Renal pelvis (tissue), 4 donors: ENCODE results near the gene PLCB1. TPM values are rescaled to one million over a fixed set of nuclear protein-coding genes. Genes with fewer than 3 reads are reported as not detected.

ENCODE experiments used
- DNase-seq: peaks from one replicate; pipeline ENCODE4 v3.0.0-alpha.2; 2013
- polyA plus RNA-seq, 3 donors: library from polyadenylated mRNA; unstranded; fragments of 120-200 nt; gene quantifications; one replicate each; pipeline ENCODE4 v1.2.1, GENCODE V29; 2013; ENCODE audit not compliant: insufficient read length in 3 of 3

Gene PLCB1
- polyA plus RNA-seq, 3 donors, result 35.7 to 37.7 (median 36.9) TPM

DNA sequence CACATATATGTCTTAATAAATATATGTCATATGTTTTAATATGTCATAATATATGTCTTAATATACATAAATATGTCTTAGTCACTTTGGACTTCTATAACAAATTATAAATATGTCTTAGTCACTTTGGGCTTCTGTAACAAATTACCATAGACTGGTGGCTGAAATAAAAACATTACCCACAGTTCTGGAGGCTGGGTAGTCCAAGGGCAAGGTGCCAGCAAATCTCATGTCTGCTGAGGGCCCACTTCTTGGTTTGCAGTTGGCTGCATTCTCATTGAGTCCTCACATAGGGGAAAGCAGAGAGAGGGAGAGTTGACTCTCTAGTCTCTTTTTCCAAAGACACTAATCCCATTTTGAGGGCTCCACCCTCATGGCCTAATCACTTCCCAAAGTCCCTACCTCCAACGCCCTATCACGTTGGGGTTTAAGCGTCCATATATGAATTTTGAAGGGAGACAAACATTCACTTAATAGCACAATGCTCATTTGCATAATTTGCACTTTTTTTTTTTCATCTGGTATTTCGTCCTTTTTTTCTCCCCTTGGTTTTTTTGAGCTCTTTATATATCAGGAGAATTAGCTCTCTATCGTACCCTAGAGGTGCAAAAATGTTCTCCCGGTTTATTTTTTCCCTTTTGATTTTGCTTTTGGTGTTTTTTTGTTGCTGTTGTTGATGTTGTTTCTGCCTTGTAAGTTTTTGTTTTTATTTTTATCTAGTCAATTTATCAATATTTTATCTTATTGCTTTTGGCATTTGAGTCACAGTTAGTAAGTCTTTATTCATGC is 266.4 kb downstream of the PLCB1 start:
- no peak for DNase-seq

DNA sequence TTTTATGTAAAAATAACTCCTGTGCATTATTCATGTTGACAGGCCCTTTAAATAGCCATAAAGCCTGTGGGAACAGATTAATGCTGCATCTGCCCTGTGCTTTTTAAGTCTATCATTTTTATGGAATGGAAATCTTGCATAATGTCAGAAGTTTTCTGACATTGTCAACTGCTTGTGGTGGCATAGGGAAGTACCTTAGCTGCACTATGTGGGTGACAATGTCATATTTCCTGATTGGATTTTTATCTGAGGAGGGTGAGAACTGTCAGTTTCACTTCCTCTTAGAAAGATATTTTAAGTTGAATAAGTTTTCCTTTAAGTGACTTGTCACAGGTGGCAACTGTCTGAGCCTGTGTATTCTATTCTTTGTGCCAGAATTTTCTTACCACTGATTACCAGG is 267.9 kb downstream of the PLCB1 start:
- no peak for DNase-seq

DNA sequence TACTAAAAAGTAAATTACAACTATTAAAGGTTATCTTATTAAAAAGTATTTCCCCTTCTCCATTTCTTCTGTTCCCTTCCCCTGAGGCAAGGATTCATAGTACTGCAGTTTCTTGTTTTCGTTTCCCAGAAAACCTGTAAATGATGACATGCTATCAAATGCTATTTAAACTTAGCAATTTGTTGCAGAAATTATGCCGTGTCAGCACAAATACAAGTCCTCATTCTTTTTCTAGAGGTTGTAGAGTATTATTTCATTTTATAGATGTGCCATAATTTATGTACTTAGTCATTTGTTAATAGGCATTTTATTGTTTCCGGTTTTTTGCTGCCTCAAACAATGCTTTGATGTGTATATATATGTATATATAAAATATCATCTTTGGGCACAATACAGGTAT is 268.4 kb downstream of the PLCB1 start:
- no peak for DNase-seq

DNA sequence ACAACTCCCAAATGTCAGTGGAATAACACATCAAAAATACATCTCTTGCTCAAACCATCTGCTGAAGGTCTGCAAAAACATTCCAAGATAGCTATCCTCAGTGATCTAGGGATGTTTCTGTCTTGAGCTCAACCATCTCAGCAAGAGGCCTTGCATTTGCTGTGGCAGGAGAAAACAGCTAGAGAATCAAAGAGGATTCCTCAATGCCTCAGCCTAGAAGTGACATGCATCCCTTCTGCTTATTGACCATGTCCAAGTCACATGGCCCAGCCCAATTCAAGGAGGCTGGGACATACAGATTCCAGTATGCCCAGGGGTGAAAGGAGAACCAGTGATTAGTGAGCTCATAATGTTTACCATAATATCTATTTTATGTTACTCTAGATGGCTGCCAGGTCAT is 269.5 kb downstream of the PLCB1 start:
- no peak for DNase-seq

DNA sequence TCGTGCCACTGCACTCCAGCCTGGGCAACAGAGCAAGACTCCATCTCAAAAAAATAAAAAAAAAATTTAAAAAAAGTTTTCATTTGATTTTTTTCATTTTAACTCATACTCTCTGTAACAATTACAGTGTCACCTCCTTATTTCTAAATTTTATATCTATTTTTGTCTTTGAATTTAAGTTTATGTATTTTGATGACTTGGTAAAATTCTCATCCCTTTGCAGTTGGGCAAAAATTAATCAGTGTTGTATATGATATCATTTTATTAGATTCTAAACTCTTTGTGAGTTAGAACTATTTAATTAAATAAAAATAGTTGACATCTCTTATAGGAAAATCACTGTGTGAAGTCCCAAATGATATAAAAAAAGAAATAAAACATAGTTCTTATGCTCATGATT is 270.7 kb downstream of the PLCB1 start:
- DNase-seq, result no peak

DNA sequence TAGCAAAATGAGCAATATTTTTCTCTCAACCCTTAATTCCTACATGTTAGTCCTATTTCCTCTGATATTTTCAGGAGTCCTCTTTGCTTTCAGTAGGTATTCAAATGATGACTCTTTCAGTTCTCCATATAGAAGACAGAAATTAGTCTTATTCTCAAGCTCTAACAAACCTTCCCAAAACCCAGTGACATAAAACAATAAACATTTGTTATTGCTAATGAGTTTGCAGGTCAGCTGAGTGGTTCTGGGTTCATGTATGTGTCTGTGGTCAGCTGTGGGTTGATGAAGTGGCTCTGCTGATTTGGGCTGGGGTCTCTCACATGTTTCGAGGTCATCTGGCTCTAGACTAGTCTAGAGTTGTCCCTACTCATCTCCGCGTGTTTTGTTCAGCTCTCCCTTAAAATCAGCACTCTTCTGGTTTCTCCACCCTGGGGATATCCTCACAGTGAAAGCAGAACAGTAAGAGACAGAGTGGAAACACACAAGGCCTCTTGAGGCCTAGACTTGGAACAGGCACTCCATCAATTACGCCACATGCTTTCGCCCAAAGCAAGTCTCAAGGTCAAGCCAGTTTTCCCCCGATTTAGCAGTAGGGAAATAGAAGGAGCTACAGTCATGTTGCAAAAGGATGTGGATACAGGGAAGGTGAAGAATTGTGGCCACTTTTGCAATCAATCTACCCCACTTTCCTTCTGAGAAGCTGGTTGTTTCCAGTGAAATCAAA is 273.0 kb downstream of the PLCB1 start:
- no peak for DNase-seq

DNA sequence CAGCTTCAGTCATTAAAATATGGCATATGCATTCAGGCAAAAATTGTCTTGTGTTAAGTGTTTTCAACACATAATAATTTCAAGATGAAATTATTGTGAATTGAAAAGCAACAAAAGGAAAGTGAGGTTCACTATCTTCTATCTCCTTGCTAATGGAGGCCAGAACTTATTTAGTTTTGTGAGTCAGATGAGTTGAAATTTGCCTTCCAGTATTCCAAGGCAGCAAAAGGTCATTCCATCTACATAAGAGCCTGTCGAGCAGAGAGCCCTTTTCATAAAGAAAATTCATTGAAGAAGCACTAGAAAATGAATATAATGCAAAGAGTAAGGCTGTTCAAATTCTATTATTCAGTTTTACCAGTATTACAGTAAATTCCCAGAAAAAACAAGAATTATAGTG is 274.3 kb downstream of the PLCB1 start:
- no peak for DNase-seq

DNA sequence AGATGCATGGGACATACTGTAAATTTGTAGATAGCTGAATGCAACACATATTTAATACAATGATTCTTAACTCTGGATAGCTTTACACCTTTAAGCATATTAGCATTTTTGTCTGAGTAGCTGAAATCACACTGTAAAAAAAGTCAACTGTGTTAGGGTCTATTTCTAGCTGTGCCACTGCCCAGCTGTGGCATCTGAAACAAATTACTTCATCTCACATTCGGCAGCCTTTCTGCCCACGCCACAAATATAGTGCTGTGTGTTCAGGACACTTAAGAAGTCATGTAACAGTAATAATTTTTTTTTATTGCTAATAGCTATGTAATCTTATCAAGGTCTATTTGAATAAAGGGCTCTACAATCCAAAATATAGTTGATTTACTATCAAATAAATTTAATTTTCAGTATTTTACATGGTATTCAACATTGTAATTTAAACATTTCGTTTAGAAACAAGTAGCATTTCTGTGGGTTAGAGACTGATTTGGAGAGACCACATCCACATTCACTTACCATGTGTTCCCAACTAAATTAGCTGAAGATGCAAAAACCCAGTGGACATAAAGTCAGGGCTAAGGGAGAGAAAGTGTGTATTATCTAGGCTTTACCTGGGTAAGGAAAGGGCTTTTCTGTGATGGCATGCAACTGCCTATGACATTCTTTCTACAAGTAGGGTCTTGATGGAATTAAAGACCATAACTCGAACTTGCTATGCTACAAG is 276.7 kb downstream of the PLCB1 start:
- DNase-seq, result no peak

DNA sequence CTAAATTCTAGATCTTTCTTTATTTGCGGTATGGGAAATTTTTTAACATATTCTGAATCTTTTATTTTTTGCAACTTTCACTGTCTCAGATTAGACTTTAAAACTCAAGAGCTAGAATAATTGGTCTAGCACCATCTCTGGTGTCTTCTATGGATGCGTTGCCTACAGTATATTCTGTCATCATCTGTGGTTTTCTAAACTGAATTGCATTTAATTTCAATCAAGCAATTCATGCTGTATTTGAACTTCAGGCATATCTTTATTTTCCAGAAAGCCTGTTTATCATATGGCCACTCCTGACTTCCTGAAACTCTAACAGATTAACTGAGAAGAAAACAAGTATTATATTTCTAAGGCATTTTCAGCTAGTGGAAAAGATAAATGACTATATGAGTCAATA is 281.6 kb downstream of the PLCB1 start:
- no peak for DNase-seq

DNA sequence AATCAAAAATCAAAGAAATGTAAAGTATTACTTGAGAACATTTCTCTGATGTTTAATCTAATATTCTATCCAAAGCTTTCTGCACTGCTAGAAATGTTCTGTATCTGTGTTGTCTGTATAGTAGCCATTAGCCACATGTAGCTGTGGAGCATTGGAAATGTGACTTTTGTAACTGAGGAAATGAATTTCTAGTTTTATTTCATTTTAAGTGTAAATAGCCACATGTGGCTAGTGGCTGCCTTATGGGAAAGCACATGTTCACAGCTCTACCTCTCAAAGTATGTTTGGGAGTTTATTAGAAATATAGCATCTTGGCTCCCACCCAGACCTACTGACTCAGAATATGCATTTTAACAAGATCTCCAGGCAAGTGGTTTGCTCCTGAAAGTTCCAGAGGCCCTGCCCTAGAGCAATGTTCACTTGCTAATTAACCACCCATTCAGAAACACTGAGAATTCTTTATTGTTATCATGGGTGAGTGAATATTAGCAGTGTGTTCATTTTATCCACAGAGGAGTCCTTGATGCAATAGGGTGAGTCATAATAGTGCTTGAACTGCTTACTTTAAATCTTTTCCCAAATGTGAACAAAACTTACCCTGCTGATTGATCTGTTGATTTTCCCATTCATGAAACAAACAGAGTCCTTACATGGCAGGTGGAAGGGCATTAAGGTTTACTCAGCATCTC is 282.7 kb downstream of the PLCB1 start:
- no peak for DNase-seq

DNA sequence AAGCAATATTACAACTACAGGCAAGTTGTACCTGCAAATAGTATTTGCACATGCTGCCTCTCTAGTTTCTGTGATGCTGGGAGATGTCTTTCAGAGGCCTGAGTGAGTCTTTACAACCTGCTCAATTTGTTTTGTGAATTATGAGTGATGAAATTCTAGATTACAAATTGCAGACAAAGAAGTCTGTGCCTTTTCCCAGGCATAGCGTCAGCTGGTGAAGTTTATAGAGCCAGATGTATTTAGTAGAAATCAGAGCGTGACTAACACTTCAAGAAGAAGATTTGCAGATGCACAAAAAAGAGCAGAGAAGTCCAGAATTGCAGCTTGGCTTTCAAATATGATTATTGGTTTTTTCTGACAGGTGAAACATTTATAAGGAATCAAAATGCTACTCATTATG is 289.9 kb downstream of the PLCB1 start:
- DNase-seq, result no peak

DNA sequence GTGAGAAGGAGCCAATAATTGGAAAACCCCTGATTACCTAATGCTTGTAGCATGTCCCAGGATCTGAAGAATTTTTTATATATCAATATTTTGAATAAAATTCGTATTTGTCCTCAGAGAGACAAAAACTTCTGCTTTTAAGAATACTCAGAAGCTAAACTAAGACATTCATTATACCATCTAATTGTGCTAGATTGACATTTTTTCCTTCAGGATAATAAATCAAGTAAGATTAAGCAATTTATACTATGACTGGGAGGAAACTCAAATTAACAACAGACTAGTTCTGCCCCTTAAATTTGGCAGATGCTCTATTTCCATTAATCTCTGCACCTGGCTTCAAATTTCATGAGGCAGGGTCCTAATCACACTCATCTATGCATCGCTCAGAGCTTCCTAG is 291.4 kb downstream of the PLCB1 start:
- DNase-seq, result no peak

DNA sequence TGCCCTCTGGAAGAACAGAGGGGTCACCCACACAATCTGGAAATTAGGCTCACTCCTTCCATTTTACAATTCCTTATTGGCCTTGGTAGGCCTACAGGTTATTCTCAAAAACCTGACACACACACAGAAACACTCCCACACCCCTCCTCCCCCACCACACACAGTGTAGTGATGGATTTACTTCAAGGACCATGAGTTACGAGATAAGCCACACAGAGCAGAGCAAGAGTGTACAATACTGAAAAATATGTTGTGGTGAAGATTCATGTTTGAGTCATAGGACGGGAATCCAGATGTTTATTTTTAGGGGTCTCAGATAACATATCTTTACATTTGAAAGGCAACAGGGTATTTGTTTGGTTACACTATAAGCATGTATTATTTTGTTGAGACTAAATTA is 291.9 kb downstream of the PLCB1 start:
- no peak for DNase-seq

DNA sequence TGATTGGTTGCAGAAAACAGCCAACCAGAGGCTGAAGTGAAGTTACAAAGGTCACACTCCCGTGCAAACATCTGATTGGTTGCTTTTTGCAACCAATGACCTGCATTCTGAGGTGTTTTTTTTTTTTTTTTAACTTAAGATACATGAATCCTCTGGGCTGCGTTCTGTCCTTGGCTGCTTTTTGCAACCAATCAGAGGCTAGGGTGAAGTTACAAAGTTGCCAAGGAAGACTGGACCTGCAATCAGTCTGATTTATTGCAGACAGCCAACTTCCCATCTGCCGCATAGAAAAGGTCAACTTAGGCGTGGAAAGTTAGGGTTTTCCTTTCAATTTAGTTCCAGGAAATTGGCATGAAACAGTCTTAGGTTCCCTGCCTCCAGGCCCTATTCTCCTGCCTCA is 292.9 kb downstream of the PLCB1 start:
- no peak for DNase-seq

DNA sequence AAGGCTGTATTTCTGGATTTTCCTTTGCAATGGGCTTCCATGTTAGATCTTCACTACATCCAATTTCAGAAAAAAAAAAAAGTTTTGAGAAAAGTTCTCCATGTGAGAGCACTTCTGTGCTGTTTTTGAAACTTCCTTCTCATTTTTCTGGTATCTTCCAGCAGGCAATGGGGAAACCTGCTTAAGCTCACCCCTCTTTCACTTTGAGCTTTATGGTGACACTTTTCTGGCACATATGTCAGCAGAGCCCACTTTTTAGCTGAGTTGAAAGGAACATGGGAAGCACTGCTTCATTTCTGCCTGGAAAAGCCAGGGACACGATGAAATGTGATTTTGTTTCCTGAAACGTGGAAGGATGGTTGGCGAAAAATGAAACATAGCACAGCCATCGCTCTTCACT is 293.7 kb downstream of the PLCB1 start:
- no peak for DNase-seq

DNA sequence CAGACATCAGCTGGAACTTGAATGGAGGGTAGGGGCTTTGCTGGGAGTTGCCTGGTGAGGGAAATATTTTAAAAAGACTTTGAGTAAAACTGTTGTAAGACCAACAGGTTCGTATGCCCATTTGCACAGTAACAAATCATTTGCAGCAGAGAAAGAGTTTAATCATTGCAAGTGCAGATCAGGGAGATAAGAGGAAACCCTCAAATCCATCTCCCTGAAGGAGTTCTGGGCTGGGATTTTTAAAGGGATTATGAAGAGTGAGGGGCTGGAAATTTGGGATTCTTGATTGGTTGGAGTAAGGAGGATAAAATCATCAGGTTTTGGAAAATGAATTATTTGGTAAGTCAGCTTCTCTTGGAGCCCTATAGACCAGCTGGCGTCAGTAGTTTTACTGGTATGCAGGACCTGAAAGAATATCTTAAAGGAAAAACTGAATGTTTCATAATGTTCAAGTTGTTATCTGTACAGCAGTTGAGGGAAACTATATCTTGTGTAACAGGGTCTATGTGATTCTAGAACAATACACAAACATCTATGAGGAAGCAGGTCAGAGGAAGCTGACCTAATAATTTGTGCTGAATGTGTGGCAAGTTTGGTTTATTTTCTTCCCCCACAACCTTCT is 295.5 kb downstream of the PLCB1 start:
- no peak for DNase-seq

DNA sequence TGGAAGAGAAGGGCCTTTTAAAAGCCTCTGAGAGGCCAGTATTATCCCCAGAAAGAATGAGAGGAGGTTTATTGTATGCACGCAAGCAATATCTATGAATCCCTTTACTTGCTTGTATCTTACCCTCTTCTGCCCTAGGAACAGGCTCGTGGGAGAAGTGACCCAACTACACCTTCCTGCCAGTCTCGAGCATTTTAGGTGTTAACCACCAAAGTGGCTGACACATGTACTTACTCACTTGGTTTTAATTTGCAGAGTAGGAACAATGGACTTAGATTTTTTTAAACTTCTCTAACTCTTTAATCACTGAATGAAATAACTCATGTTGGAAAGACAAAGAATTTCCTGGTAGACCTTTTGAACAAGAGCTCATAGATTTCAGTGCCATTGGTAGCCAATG is 296.9 kb downstream of the PLCB1 start:
- no peak for DNase-seq

DNA sequence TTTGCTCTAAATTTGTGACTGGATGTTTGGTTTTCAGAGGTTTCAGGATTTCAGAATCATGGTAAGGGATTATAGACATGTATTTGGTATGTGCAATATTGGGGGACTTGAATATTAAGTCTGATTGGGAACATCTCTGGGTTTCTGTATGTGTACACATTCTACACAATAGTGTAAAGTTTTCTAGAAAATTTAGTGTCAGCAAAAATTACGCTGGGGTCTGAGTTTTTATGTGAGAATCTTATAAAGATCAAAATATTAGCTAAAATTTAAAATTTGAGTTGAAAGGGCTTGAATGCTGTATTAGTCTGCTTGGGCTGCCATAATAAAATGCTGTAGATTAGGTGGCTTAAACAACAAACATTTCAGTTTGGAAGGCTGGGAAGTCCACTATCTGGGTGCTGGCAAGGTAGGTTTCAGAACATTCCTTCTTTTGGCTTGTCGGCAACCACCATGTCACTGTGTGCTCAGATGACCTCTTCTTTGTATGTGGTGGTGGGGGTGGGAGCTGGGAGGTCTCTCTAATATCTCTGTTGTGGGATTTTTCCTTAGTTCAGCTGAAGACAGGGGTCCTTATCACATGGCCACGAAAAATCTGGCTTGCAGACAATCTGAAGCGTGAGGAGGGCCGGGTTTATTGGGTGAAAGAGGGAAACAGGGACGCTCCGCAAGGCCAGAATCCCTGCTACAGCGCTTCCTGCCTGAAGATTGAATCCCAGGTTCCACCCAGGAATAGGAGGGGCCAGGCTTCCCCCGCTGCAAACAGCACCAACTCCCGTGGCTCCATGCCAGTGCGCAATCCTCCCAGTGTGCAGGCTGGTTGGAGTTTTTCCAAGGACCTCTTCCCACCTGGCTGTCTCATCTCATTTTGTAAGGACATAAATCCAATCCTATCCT is 299.7 kb downstream of the PLCB1 start:
- peak; percentile 42 for DNase-seq

DNA sequence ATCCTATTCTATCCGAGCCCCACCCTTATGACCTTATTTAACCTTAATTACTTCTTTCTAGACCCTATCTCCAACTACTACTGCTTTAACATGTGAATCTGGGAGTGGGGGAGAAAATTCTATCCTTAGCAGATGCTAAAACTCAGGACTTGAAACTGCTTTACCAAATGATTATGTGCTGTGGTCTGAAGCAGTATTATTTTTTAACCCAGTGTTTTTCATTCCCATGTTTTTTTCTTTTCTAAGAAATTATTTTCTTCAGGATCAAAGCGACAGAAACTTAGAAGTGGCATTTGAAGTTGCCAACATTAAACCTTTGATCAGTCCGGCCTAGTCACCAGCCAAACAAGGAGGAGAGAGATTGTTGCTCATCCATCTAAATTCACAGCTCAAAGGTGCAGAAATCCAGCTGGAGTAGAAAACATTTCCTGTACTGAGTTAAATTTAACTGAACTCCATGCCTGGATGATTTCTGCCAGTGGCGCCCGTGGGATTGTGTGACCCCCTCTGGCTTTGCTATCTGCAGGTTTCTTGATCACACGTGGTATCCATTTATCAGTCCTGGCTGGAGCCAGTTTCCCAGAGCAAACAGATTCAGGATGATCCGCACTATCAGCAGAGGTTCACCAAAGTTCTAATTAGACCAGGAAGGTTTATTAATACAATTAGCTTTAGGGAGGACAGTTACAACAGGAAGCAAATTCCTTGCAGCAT is 300.5 kb downstream of the PLCB1 start:
- no peak for DNase-seq

DNA sequence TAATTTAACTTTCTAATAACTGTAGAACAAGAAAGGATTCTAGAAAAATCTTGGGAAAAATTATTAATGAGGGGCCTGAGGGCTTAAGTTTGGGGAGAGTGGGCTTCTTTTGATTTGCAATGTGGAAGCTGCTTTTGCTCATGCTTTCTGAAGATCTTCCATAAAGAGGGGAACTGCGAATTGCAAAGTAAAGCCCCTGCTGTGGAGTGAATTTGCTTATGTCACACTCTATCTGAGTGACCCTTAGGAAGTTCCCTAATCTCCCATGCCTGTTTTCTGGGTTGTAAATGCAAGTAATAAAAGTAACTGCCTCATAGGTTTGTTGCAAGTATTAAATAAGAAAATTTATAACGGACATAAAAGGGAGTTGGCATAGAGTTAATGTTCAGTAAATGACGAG is 301.2 kb downstream of the PLCB1 start:
- no peak for DNase-seq
